ENCODE data around the gene P2RX5.
A peak's percentile ranks its signal among the peaks of the same experiment; 100 is the strongest.
"Not testable (repeated sequence)": the region's sequence is repeated elsewhere in the genome, so short reads cannot be mapped to it uniquely, and the experiment has no call there.

The P2RX5 gene

GRCh38 chr17:3695723-3696411, at the start of gene P2RX5:
P2RX5 (minus strand) TSS chr17:3696155; CDS start chr17:3696005, 150 bp downstream.
- DNase-seq (ENCODE audit: low spot score), result peak; percentile 80

- no peak for DNase-seq (ENCODE audit: low spot score)
Observed at GRCh38 chr17:3745071-3745470, 49.1 kb upstream of the P2RX5 start.

- no peak for DNase-seq (ENCODE audit: low spot score)
Observed at GRCh38 chr17:3744014-3744413, 48.1 kb upstream of the P2RX5 start.

- no peak for DNase-seq (ENCODE audit: low spot score)
Observed at GRCh38 chr17:3740611-3741073, 44.7 kb upstream of the P2RX5 start.

GRCh38 chr17:3739422-3740124, 43.6 kb upstream of the P2RX5 start:
- no peak for DNase-seq (ENCODE audit: low spot score)

- DNase-seq (ENCODE audit: low spot score), result no peak
Observed at GRCh38 chr17:3738562-3739295, 42.8 kb upstream of the P2RX5 start.

- no peak for DNase-seq (ENCODE audit: low spot score)
Observed at GRCh38 chr17:3735515-3735914, 39.6 kb upstream of the P2RX5 start.

- not testable (repeated sequence) for DNase-seq (ENCODE audit: low spot score)
Observed at GRCh38 chr17:3734911-3735276, 38.9 kb upstream of the P2RX5 start.

- no peak for DNase-seq (ENCODE audit: low spot score)
Observed at GRCh38 chr17:3732210-3732621, 36.3 kb upstream of the P2RX5 start.

GRCh38 chr17:3730881-3731429, 35.0 kb upstream of the P2RX5 start:
- DNase-seq (ENCODE audit: low spot score), result no peak

GRCh38 chr17:3729881-3730280, 33.9 kb upstream of the P2RX5 start:
- no peak for DNase-seq (ENCODE audit: low spot score)

- not testable (repeated sequence) for DNase-seq (ENCODE audit: low spot score)
Observed at GRCh38 chr17:3728099-3728498, 32.1 kb upstream of the P2RX5 start.

GRCh38 chr17:3727041-3727440, 31.1 kb upstream of the P2RX5 start:
- no peak for DNase-seq (ENCODE audit: low spot score)

GRCh38 chr17:3724378-3725077, 28.6 kb upstream of the P2RX5 start:
- DNase-seq (ENCODE audit: low spot score), result no peak

- peak; percentile 98 for DNase-seq (ENCODE audit: low spot score)
Observed at GRCh38 chr17:3723556-3724377, 27.8 kb upstream of the P2RX5 start, which contains the start of gene HASPIN. HASPIN (plus strand) TSS chr17:3723903; CDS start chr17:3723936, 33 bp downstream.

GRCh38 chr17:3723188-3723555, 27.2 kb upstream of the P2RX5 start:
- DNase-seq (ENCODE audit: low spot score), result no peak

GRCh38 chr17:3722716-3723115, 26.8 kb upstream of the P2RX5 start:
- no peak for DNase-seq (ENCODE audit: low spot score)

- no peak for DNase-seq (ENCODE audit: low spot score)
Observed at GRCh38 chr17:3719265-3719664, 23.3 kb upstream of the P2RX5 start.

GRCh38 chr17:3718201-3718600, 22.2 kb upstream of the P2RX5 start:
- DNase-seq (ENCODE audit: low spot score), result no peak

- DNase-seq (ENCODE audit: low spot score), result no peak
Observed at GRCh38 chr17:3715296-3715695, 19.3 kb upstream of the P2RX5 start.

All from ecto neural progenitor cell (in vitro differentiated cells).